ENCODE data around the gene ARL15.

ARL15 gene

GRCh38 chr5:54146916-54147315 is 163.5 kb downstream of the ARL15 start:
- no peak for DNase-seq

GRCh38 chr5:54146390-54146789 is 164.0 kb downstream of the ARL15 start:
- no peak for DNase-seq

GRCh38 chr5:54140247-54140840 is 170.0 kb downstream of the ARL15 start:
- DNase-seq, result no peak

- no peak for DNase-seq
Observed at GRCh38 chr5:54136516-54137440, 173.6 kb downstream of the ARL15 start.

GRCh38 chr5:54135042-54135441 is 175.3 kb downstream of the ARL15 start:
- no peak for DNase-seq

GRCh38 chr5:54133917-54134316 is 176.5 kb downstream of the ARL15 start:
- no peak for DNase-seq

GRCh38 chr5:54120473-54120872 is 189.9 kb downstream of the ARL15 start:
- no peak for DNase-seq

GRCh38 chr5:54117957-54118356 is 192.4 kb downstream of the ARL15 start:
- no peak for DNase-seq

GRCh38 chr5:54115735-54116403 is 194.5 kb downstream of the ARL15 start:
- DNase-seq, result no peak

- DNase-seq, result no peak
Observed at GRCh38 chr5:54113060-54113459, 197.3 kb downstream of the ARL15 start.

- no peak for DNase-seq
Observed at GRCh38 chr5:54109626-54110330, 200.6 kb downstream of the ARL15 start.

- DNase-seq, result no peak
Observed at GRCh38 chr5:54108136-54108535, 202.2 kb downstream of the ARL15 start.

GRCh38 chr5:54103871-54104270 is 206.5 kb downstream of the ARL15 start:
- no peak for DNase-seq

GRCh38 chr5:54098267-54098666 is 212.1 kb downstream of the ARL15 start:
- no peak for DNase-seq

- no peak for DNase-seq
Observed at GRCh38 chr5:54095969-54096368, 214.4 kb downstream of the ARL15 start.

- no peak for DNase-seq
Observed at GRCh38 chr5:54094706-54095105, 215.7 kb downstream of the ARL15 start.

- DNase-seq, result no peak
Observed at GRCh38 chr5:54093861-54094260, 216.5 kb downstream of the ARL15 start.

- no peak for DNase-seq
Observed at GRCh38 chr5:54093081-54093492, 217.3 kb downstream of the ARL15 start.

- no peak for DNase-seq
Observed at GRCh38 chr5:54091307-54092130, 218.9 kb downstream of the ARL15 start.

GRCh38 chr5:54090495-54091120 is 219.8 kb downstream of the ARL15 start:
- no peak for DNase-seq

- DNase-seq, result no peak
Observed at GRCh38 chr5:54088081-54088480, 222.3 kb downstream of the ARL15 start.

GRCh38 chr5:54087436-54087835 is 222.9 kb downstream of the ARL15 start:
- no peak for DNase-seq

All from activated naive CD4-positive, alpha-beta T cell (primary cell).